Kidney (tissue), 14 donors: ENCODE data around the gene UPB1. TPM values are rescaled to one million over a fixed set of nuclear protein-coding genes. Genes with fewer than 3 reads are reported as not detected.

Experiments used
- DNase-seq, 5 donors: peaks; one replicate each; pipeline ENCODE4 v3.0.0-alpha.2; 2013 to 2020
- FAIRE-seq: peaks from 2 replicates; lab custom pipeline; 2012; peaks lifted over from hg19 to GRCh38; lab: Jason Lieb, UNC
- H3K27ac ChIP-seq, 2 donors: one replicate each; pipeline ENCODE4 v1.7.0; 2013; ENCODE audit warnings: low read depth in 2 of 2, low read length in 2 of 2, inconsistent platforms in 1 of 2
- H3K27me3 ChIP-seq: one replicate; pipeline ENCODE4 v1.7.1; 2013; ENCODE audit warnings: low read length, inconsistent platforms; ENCODE audit not compliant: control insufficient read depth, insufficient read depth
- H3K36me3 ChIP-seq, 3 donors: one replicate each; pipeline versions ENCODE4 v1.7.0 to v1.7.1; 2013; ENCODE audit warnings: low read length in 3 of 3, control low read depth in 1 of 3, inconsistent platforms in 1 of 3; ENCODE audit not compliant: insufficient read depth in 3 of 3, control insufficient read depth in 2 of 3
- H3K4me1 ChIP-seq, 3 donors: one replicate each; pipeline versions ENCODE4 v1.7.0 to v1.7.1; 2013; ENCODE audit warnings: low read length in 3 of 3, inconsistent platforms in 1 of 3, low read depth in 1 of 3; ENCODE audit not compliant: control insufficient read depth in 2 of 3, insufficient read depth in 2 of 3
- H3K4me3 ChIP-seq, 3 donors: one replicate each; pipeline versions ENCODE4 v1.7.0 to v1.8.1; 2013; ENCODE audit warnings: low read length in 3 of 3, control low read depth in 1 of 3, inconsistent platforms in 1 of 3
- H3K9ac ChIP-seq, 3 donors: one replicate each; pipeline versions ENCODE4 v1.7.0 to v1.7.1; 2013; ENCODE audit warnings: low read length in 3 of 3, control low read depth in 1 of 3, inconsistent platforms in 1 of 3
- H3K9me3 ChIP-seq, 3 donors: one replicate each; pipeline versions ENCODE4 v1.7.0 to v1.7.1; 2013; ENCODE audit warnings: low read length in 3 of 3, control low read depth in 1 of 3, inconsistent platforms in 1 of 3; ENCODE audit not compliant: control insufficient read depth in 2 of 3, insufficient read depth in 1 of 3
- CTCF ChIP-seq: IDR thresholded peaks from 3 replicates; pipeline ENCODE4 v1.5.1; 2012; ENCODE audit warnings: mild to moderate bottlenecking, moderate library complexity, borderline replicate concordance; ENCODE audit not compliant: insufficient read depth; ENCODE audit errors: extremely low read depth
- intact Hi-C: fragments of 100-400 bp; cut with DNase I; formaldehyde crosslinking; loops from one replicate; pipeline ENCODE4 v1.11.1; 2022
- polyA plus RNA-seq: library from polyadenylated mRNA; stranded (reverse); fragments of 350-450 nt; fragmentation: Illumina TruSeq; extraction: RNeasy Lipid Tissue Mini Kit (QIAGEN cat#74804); gene quantifications from one replicate; pipeline ENCODE4 v1.2.3, GENCODE V29; 2014; ENCODE audit warnings: low read depth, low replicate concordance; ENCODE audit not compliant: insufficient read depth
- total RNA-seq: library from RNA; stranded (reverse); fragmentation: NEBNext Ultra II Directional; extraction: Animal tissue kit (Norgen Biotek cat#: 25700); gene quantifications from one replicate; pipeline ENCODE4 v1.2.1, GENCODE V29; 2021
- donor health status: control.
- donor health status: control.
- donor health status: control.
- donor health status: control.
- donor health status: control.
- donor health status: DM: yes; HTN: yes; CAD: no.
- donor health status: Normal renal cell carcinoma (clear cell type).

Gene UPB1
- total and polyA plus RNA-seq, 2 donors from 2014 or later: 1.0 to 64.6 TPM

DNA sequence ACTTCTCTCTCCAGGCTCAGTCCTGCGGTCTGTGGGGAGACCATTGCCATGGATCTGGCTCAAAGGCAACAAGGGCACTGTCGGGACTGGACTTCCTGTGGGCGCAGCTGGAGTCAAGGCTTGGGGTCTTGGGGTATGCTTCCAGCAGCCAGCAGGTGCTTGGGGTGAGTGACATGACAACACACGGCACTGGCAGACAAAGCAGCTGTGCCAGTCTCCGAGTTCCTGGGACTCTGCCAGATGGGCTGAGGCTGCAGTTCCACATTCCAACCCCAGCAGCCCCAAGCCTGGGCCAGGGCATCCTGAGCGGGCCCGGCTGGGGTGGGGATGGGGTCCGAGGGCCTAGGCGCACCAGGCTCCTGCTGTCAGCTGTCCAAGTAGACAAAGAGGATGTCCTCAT is 47.5 kb downstream of the UPB1 start:
- DNase-seq (no peak), FAIRE-seq (no peak)
- Histone ChIP-seq H3K9me3 (no peaks in the 10 kb centered on the region), H3K4me1 (peaks cover 0 to 24% (median 22%) of the 10 kb centered on the region in 3 donors), H3K9ac (no peak overlapping the region), H3K4me3 (no peak overlapping the region), H3K27ac (peak overlapping the region; percentile 10 to 64), H3K36me3 (peaks cover 5 to 57% (median 42%) of the 10 kb centered on the region in 3 donors), H3K27me3 (no peaks in the 10 kb centered on the region)
- intact Hi-C loops: no loop called here
- no peak for TF ChIP-seq CTCF

GRCh38 chr22:24543185-24543601 is 48.1 kb downstream of the UPB1 start:
- Histone ChIP-seq H3K4me3 (no peak overlapping the region), H3K27me3 (no peaks in the 10 kb centered on the region), H3K9me3 (no peaks in the 10 kb centered on the region), H3K27ac (peak overlapping the region; percentile 10 to 34), H3K9ac (no peak overlapping the region), H3K36me3 (peaks cover 8 to 63% (median 47%) of the 10 kb centered on the region in 3 donors), H3K4me1 (peaks cover 0 to 24% (median 22%) of the 10 kb centered on the region in 3 donors)
- intact Hi-C loops: no loop called here
- TF ChIP-seq CTCF: no peak
- FAIRE-seq (no peak), DNase-seq (no peak)

DNA sequence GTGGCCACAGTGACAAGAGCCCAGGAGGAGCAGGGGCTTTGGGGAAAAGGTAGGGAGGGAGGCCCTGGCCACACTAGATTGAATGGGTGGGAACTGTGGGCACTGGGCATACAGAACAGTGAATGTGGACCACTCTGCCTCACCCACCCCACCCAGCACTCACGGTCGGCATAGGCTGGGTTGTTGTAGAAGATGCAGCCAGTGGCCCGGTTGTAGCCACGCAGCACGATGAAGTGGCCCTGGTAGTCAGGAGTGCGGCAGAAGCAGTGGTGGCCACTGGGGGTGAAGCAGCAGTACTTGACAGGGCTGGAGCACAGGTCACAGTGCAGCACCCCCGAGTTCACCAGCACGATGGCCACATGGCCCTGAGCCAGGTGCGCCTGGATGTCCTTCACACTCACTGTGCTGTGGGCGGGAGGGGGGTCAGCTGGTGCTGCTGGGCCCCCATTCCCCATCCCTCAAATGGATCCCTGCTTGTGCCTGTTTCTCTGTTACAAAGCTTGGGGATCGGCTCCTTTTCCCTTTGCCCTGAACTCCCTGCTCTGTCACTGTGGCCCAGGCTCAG is 48.6 kb downstream of the UPB1 start:
- FAIRE-seq (no peak), DNase-seq (no peak)
- Histone ChIP-seq H3K9me3 (no peaks in the 10 kb centered on the region), H3K36me3 (peaks cover 8 to 68% (median 52%) of the 10 kb centered on the region in 3 donors), H3K9ac (no peak overlapping the region), H3K4me1 (peaks cover 0 to 29% (median 23%) of the 10 kb centered on the region in 3 donors), H3K27ac (no peak overlapping the region), H3K4me3 (no peak overlapping the region), H3K27me3 (no peaks in the 10 kb centered on the region)
- intact Hi-C loops: no loop called here
- no peak for TF ChIP-seq CTCF
